Mucosa of descending colon (tissue), 3 donors: ENCODE measurements around the gene FGGY. TPM values are rescaled to one million over a fixed set of nuclear protein-coding genes. Genes with fewer than 3 reads are reported as not detected.

Experiments used
- ATAC-seq: fragments of 200-7000 bp; cut with Tn5 transposase; one replicate; pipeline ENCODE4 v1.9.1; 2020; ENCODE audit warnings: mild to moderate bottlenecking, moderate library complexity
- DNase-seq, 3 donors: peaks; one replicate each; pipeline ENCODE4 v3.0.0-alpha.2; 2020
- H3K36me3 ChIP-seq: fragments of 200-600 bp; one replicate; pipeline ENCODE4 v1.8.0; 2021; ENCODE audit warnings: low read depth, mild to moderate bottlenecking
- H3K4me1 ChIP-seq: fragments of 200-600 bp; one replicate; pipeline ENCODE4 v1.8.0; 2021; ENCODE audit warnings: low read depth, mild to moderate bottlenecking
- H3K4me3 ChIP-seq: fragments of 200-600 bp; one replicate; pipeline ENCODE4 v1.8.0; 2021; ENCODE audit warnings: mild to moderate bottlenecking
- H3K9me3 ChIP-seq: fragments of 200-600 bp; one replicate; pipeline ENCODE4 v1.8.0; 2021; ENCODE audit warnings: mild to moderate bottlenecking
- CTCF ChIP-seq: fragments of 200-600 bp; IDR thresholded peaks from one replicate; pipeline ENCODE4 v1.8.0; 2022; ENCODE audit warnings: antibody characterized with exemption, mild to moderate bottlenecking
- intact Hi-C, 2 donors: fragments of 100-400 bp; cut with DNase I in 1 of 2; cut with micrococcal nuclease in 1 of 2; formaldehyde crosslinking; loops; one replicate each; pipeline versions ENCODE4 v1.11.0 to v1.11.1; 2022; cut with DNase I, micrococcal nuclease
- total RNA-seq, 3 donors: library from RNA; stranded (reverse); fragmentation: NEBNext Ultra II Directional in 2 of 3; extraction: Animal tissue kit (Norgen Biotek cat#: 25700) in 2 of 3; gene quantifications; one replicate each; pipeline versions ENCODE4 v1.2.1 to v1.2.4, GENCODE V29; 2021 to 2023
- donor health status: DM: no; HTN: no; CAD: no; lungs with moderate emphysema.
- donor health status: DM: no; HTN: no; CAD: no.
- donor health status: DM: no; HTN: yes; CAD: no.

FGGY gene
- total RNA-seq, 3 donors from 2014 or later = 25.2 to 38.3 (median 36.6) TPM

GRCh38 chr1:59396387-59396786 is 99.5 kb downstream of the FGGY start:
- no peaks in the 10 kb centered on the region for H3K36me3 ChIP-seq
- DNase-seq = no peak
- no peaks in the 10 kb centered on the region for H3K4me1 ChIP-seq
- no peak for TF ChIP-seq CTCF
- intact Hi-C loops = no loop called here
- H3K9me3 ChIP-seq = no peaks in the 10 kb centered on the region
- no peak for ATAC-seq
- no peak overlapping the region for H3K4me3 ChIP-seq

DNA sequence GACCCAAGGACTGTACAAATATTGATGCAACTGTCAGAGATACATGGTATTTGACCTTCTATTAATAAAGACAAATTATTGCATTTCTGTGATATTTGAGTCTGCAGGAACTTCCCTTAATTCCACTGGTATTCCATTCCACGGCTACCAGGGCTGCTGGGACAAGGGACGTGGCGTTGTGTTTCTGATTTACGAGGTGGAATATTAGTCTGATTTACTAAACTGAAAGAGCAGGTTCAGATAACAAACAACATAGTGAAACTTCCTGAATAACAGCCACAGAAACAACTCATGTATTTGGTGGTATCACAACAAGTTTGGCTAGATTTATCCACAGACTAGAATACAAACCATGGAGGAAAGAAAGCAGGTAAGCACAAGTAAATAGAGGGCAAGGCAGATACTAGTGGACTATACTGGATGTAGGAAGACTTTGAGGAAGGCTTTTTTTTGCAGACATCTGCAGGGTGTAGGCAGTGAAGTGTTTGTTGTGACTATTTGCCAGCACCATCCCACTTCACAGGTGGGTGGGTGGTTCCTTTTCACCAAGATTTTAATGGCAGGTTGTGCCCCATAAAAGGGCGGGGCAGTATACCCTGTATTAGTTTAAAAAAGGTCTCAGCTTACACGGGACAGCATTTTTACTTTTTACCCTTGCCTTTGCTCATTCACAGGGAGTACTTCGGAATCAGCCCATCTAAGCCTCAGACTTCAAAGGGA is 100.4 kb downstream of the FGGY start:
- TF ChIP-seq CTCF = no peak
- peak in 1 of 3 donors; percentile 19 for DNase-seq
- Histone ChIP-seq H3K4me1 (no peaks in the 10 kb centered on the region), H3K4me3 (no peak overlapping the region), H3K36me3 (no peaks in the 10 kb centered on the region), H3K9me3 (no peaks in the 10 kb centered on the region)
- intact Hi-C loops = no loop called here
- ATAC-seq = peak; percentile 67

DNA sequence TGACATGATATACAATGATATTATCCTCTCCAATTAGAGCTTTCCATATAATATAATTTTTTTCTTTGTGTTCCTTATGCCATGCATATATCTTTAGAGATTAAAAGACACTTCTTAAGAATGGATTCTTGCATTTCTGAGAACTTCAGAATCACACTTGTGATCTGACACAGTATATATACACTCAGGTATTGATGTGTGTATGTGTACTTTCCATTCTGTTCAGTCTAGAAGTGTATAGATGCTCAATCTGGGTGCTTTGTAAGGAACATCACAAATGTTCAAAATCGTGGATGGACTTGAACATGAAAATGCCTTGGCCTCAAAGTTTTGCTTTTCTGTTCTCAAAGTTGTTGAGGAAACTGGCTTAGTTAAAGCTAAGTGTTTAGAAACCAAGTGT is 102.7 kb downstream of the FGGY start:
- DNase-seq = no peak
- intact Hi-C loops = no loop called here
- no peak for ATAC-seq
- no peaks in the 10 kb centered on the region for H3K4me1 ChIP-seq
- no peaks in the 10 kb centered on the region for H3K9me3 ChIP-seq
- no peak for TF ChIP-seq CTCF
- H3K4me3 ChIP-seq = no peak overlapping the region
- H3K36me3 ChIP-seq = no peaks in the 10 kb centered on the region

GRCh38 chr1:59401581-59401980 is 104.7 kb downstream of the FGGY start:
- Histone ChIP-seq H3K4me3 (no peak overlapping the region), H3K9me3 (no peaks in the 10 kb centered on the region), H3K4me1 (no peaks in the 10 kb centered on the region), H3K36me3 (no peaks in the 10 kb centered on the region)
- DNase-seq (no peak), ATAC-seq (no peak)
- intact Hi-C loops = no loop called here
- no peak for TF ChIP-seq CTCF

DNA sequence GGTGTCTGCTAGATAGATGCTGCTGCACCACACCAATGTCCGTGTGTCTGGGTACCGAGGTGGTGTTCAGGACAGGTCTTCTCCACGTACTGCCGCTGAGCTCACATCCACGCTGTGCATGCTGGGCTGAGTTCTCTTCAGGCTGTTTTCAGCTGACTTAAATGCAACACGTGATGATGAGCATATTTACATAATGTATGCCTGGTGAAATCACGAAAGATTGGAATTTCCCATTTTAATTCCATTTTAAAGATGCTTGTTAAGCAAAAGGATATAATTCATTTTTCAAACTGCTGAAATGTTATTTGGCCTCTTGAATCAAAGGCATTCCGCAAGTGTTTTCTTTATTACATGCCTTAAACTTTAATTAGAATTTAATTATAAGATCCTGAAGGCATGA is 107.9 kb downstream of the FGGY start:
- no peak for ATAC-seq
- no peak for TF ChIP-seq CTCF
- Histone ChIP-seq H3K9me3 (no peaks in the 10 kb centered on the region), H3K4me3 (no peak overlapping the region), H3K36me3 (no peaks in the 10 kb centered on the region), H3K4me1 (no peaks in the 10 kb centered on the region)
- no peak for DNase-seq
- intact Hi-C loops = no loop called here
